ENCODE data around the gene CFAP141. TPM values are rescaled to one million over a fixed set of nuclear protein-coding genes. Genes with fewer than 3 reads are reported as not detected.

The CFAP141 gene
- total RNA-seq, 4 donors from 2014 or later = not detected

DNA sequence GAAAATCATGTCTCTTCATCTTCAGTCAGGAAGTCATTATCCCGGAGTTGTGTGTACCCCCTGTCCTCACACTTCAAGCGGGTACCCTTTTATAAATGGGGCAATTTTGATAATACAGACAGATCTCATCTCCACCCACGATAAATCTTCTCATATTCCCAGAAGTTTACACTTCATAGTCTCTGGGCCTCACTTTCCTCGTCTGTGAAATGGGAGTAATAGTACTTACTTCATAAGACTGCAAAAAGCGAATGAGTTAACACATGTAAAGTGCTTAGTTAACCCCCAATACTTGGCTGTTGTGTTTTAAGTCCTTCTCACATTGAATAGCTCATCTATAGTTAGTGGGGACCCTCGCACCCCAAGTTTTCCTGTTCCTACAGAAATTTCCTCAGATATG lies 52.1 kb downstream of the CFAP141 start:
- 93 to 95% methylated on average over 6 of the region's 6 CpGs for WGBS, 2 donors
- intact Hi-C loops (cut with DNase I; ENCODE audit: low total_unique reads) = no loop called here
- no peak for DNase-seq (ENCODE audit: low spot score in 2 of 2)
- no peak overlapping the region for H3K4me3 ChIP-seq (ENCODE audit: low read depth, poor library complexity, severe bottlenecking)
- TF ChIP-seq CTCF (IDR thresholded peaks at IDR 0.05) (no peak), POLR2A (IDR thresholded peaks at IDR 0.05) (no peak)

DNA sequence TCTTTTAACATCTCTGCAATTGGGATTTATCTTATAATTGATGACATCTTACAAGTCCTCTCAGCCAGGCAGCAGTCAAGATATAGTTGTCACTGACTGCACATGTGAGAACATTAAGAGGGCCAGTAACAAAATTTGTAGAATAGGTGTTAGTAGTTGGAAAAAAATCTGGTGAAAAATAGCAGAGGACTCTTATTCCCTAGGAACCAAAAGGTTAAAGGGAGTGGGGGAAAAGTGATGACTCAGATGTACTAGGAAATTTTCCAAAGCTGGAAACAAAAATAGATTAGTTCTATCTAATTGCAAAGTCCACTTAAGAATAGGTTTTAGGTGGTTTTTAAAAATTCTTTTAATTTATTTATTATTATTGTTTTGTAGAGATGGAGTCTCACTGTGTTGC lies 54.8 kb downstream of the CFAP141 start:
- DNase-seq (ENCODE audit: low spot score in 2 of 2) = no peak
- intact Hi-C loops (cut with DNase I; ENCODE audit: low total_unique reads) = no loop called here
- TF ChIP-seq CTCF (IDR thresholded peaks at IDR 0.05) (no peak), POLR2A (IDR thresholded peaks at IDR 0.05) (no peak)
- no peak overlapping the region for H3K4me3 ChIP-seq (ENCODE audit: low read depth, poor library complexity, severe bottlenecking)

MicroRNAs encoded within 50 kb of the gene (microRNA counts, 767-probe panel; counts per million panel counts)
- microRNA hsa-miR-190b = 0 to 358 counts per million in 2 donors

Small RNA genes lying within 50 kb of the gene (microRNA-seq; reads per million reads assigned to microRNA genes)
- 19.3 to 53.7 reads per million in 2 donors for gene MIR190B (ENCODE audit: borderline number of aligned reads in 1 of 2, borderline replicate concordance in 2 of 2)

Other genes with a start within 250 kb of the CFAP141 start
- 10 to 100 TPM; 14.3 to 28.1 (median 21.1) TPM for gene CRTC2, start 247.7 kb downstream of the CFAP141 start, total RNA-seq
- 100 to 1,000 TPM in 2 of 4 donors, 10 to 100 TPM in 2; 88.6 to 105 (median 98.8) TPM for gene SLC39A1, start 242.8 kb downstream of the CFAP141 start, total RNA-seq
- 10 to 100 TPM; 18.7 to 25.5 (median 22.9) TPM for gene CREB3L4, start 238.4 kb downstream of the CFAP141 start, total RNA-seq
- gene JTB, start 228.7 kb downstream of the CFAP141 start, total RNA-seq = 100 to 1,000 TPM; 179 to 218 (median 201) TPM
- 10 to 100 TPM; 15.6 to 29.4 (median 25.4) TPM for gene RAB13, start 220.0 kb downstream of the CFAP141 start, total RNA-seq
- 1,000 to 10,000 TPM; 2,137 to 3,917 (median 3,283) TPM for gene RPS27, start 215.6 kb downstream of the CFAP141 start, total RNA-seq
- under 1 TPM in 1 of 4 donors, not detected in 3; 0.23 TPM for gene NUP210L, start 51.3 kb downstream of the CFAP141 start, total RNA-seq
- 100 to 1,000 TPM; 119 to 226 (median 181) TPM for gene TPM3, start 14.2 kb downstream of the CFAP141 start, total RNA-seq
- 10 to 100 TPM; 46.0 to 74.6 (median 59.4) TPM for gene UBAP2L, start 14.6 kb upstream of the CFAP141 start, total RNA-seq
- gene HAX1, start 66.3 kb upstream of the CFAP141 start, total RNA-seq = 10 to 100 TPM; 52.7 to 83.4 (median 71.6) TPM
- gene AQP10, start 114.8 kb upstream of the CFAP141 start, total RNA-seq = not detected
- gene ATP8B2, start 119.2 kb upstream of the CFAP141 start, total RNA-seq = 10 to 100 TPM in 3 of 4 donors, 1 to 10 TPM in 1; 9.1 to 30.8 (median 19.6) TPM
- 10 to 100 TPM; 14.7 to 42.1 (median 21.8) TPM for gene IL6R, start 199.0 kb upstream of the CFAP141 start, total RNA-seq

All from lower leg skin (tissue), 4 donors.